Transverse colon (tissue), 4 donors: ENCODE measurements around the gene KIF5A. TPM values are rescaled to one million over a fixed set of nuclear protein-coding genes. Genes with fewer than 3 reads are reported as not detected.

Source experiments
- DNase-seq: peaks from one replicate; pipeline ENCODE4 v3.0.0-alpha.2; 2019
- H3K27ac ChIP-seq, 4 donors: fragments of 200-600 bp; sonication (generic); 2 replicates each; pipeline ENCODE4 v1.5.1; 2016 to 2018; ENCODE audit warnings: inconsistent platforms in 4 of 4
- H3K27me3 ChIP-seq: fragments of 200-600 bp; sonication (generic); 2 replicates; pipeline ENCODE4 v1.5.1; 2017; ENCODE audit warnings: inconsistent platforms
- H3K36me3 ChIP-seq, 4 donors: fragments of 200-600 bp; sonication (generic); 2 replicates each; pipeline ENCODE4 v1.5.1; 2017 to 2019; ENCODE audit warnings: inconsistent platforms in 4 of 4
- H3K4me1 ChIP-seq, 4 donors: fragments of 200-600 bp; sonication (generic); 2 replicates each; pipeline ENCODE4 v1.5.1; 2017 to 2020; ENCODE audit warnings: inconsistent platforms in 4 of 4
- H3K4me3 ChIP-seq, 4 donors: fragments of 200-600 bp; sonication (generic); 1 replicate in 1 of 4; 2 replicates in 3 of 4; pipeline versions ENCODE4 v1.5.1 to v1.6.1; 2017 to 2019; ENCODE audit warnings: inconsistent platforms in 4 of 4
- H3K9me3 ChIP-seq, 2 donors: fragments of 200-600 bp; sonication (generic); 2 replicates each; pipeline ENCODE4 v1.5.1; 2017 to 2019; ENCODE audit warnings: inconsistent platforms in 2 of 2
- EP300 ChIP-seq: sonication (generic); formaldehyde crosslinking; IDR thresholded peaks from one replicate; pipeline ENCODE4 v1.6.1; 2017; ENCODE audit warnings: antibody characterized with exemption, low read depth
- POLR2A ChIP-seq: fragments of 450-650 bp; IDR thresholded peaks from one replicate; pipeline ENCODE4 v1.6.1; 2016; ENCODE audit warnings: antibody characterized with exemption, mild to moderate bottlenecking, moderate library complexity
- POLR2AphosphoS5 ChIP-seq, 3 donors: sonication (generic); formaldehyde crosslinking; IDR thresholded peaks; one replicate each; pipeline ENCODE4 v1.6.1; 2016; ENCODE audit warnings: antibody characterized with exemption in 3 of 3
- WGBS, 2 donors: methylation state at CpG; one replicate each; pipeline ENCODE4 v1.1.5; 2018; ENCODE audit warnings: low coverage in 1 of 2; 5-methylcytosine and 5-hydroxymethylcytosine counted together
- in situ Hi-C, 4 donors: fragments of 200-750 bp; cut with MboI; loops; one replicate each; pipeline versions ENCODE4 v1.15.0 to v1.15.1; 2017; ENCODE audit warnings: low sequenced_read_pairs in 3 of 4, low pct_ligation_motif_present in 1 of 4, low pct_unique_long_range_greater_than_20kb in 1 of 4
- intact Hi-C: fragments of 100-400 bp; cut with DNase I; formaldehyde crosslinking; loops from one replicate; pipeline ENCODE4 v1.15.1; 2023; ENCODE audit warnings: low total_unique reads
- total RNA-seq, 4 donors: library from RNA; depleted of rRNA; stranded (reverse); fragments of >200 nt; gene quantifications; one replicate each; pipeline ENCODE4 v1.1.0, GENCODE V29; 2016
- TF ChIP-seq, protein P1 (sequence below), 5 experiments: fragments of 200-600 bp in 3 of 5; fragments of 450-650 bp in 2 of 5; sonication (generic) in 3 of 5; IDR thresholded peaks; 1 replicate in 2 of 5; 2 replicates in 3 of 5; pipeline ENCODE4 v1.5.1; 2016 to 2017; ENCODE audit warnings: antibody characterized with exemption in 5 of 5, inconsistent platforms in 3 of 5, mild to moderate bottlenecking in 2 of 5, moderate library complexity in 1 of 5

KIF5A gene
- total RNA-seq, 4 donors from 2014 or later = 1.3 to 6.2 (median 1.6) TPM

DNA sequence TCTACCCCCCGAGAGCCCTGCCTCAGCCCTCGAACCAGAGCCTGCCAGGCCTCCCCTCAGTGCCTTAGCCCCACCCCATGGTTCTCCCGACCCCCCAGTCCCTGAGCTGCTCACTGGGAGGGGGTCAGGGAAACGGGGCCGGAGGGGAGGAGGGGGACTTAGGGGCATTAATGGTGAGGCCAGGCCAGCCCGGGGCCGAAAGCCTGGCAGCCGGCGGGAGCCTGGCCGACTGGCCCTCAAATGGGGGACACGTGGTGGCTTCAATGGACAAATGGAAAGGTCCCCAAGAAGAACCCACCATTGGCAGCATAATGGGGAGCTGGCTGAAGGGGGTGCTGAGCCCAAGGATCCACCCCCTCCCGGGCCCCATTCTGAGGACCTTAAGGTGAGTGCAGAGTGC lies 21.7 kb upstream of the KIF5A start:
- H3K4me3 ChIP-seq = no peak overlapping the region
- WGBS, 2 donors = 85 to 92% methylated on average over 9 to 12 of the region's 12 CpGs
- H3K27me3 ChIP-seq = no peaks in the 10 kb centered on the region
- intact Hi-C loops (no loop called here), in situ Hi-C loops (no loop called here)
- peaks cover 13 to 29% (median 22%) of the 10 kb centered on the region in 4 donors for H3K4me1 ChIP-seq
- H3K36me3 ChIP-seq = peaks cover 0 to 61% (median 24%) of the 10 kb centered on the region in 4 donors
- DNase-seq = no peak
- no peaks in the 10 kb centered on the region for H3K9me3 ChIP-seq
- H3K27ac ChIP-seq = no peak overlapping the region
- no peak for TF ChIP-seq POLR2AphosphoS5 (IDR thresholded peaks at IDR 0.05)
- no peak for TF ChIP-seq EP300
- TF ChIP-seq POLR2A = no peak
- TF ChIP-seq, protein P1, sequence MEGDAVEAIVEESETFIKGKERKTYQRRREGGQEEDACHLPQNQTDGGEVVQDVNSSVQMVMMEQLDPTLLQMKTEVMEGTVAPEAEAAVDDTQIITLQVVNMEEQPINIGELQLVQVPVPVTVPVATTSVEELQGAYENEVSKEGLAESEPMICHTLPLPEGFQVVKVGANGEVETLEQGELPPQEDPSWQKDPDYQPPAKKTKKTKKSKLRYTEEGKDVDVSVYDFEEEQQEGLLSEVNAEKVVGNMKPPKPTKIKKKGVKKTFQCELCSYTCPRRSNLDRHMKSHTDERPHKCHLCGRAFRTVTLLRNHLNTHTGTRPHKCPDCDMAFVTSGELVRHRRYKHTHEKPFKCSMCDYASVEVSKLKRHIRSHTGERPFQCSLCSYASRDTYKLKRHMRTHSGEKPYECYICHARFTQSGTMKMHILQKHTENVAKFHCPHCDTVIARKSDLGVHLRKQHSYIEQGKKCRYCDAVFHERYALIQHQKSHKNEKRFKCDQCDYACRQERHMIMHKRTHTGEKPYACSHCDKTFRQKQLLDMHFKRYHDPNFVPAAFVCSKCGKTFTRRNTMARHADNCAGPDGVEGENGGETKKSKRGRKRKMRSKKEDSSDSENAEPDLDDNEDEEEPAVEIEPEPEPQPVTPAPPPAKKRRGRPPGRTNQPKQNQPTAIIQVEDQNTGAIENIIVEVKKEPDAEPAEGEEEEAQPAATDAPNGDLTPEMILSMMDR (IDR thresholded peaks at IDR 0.05) = no peak

DNA sequence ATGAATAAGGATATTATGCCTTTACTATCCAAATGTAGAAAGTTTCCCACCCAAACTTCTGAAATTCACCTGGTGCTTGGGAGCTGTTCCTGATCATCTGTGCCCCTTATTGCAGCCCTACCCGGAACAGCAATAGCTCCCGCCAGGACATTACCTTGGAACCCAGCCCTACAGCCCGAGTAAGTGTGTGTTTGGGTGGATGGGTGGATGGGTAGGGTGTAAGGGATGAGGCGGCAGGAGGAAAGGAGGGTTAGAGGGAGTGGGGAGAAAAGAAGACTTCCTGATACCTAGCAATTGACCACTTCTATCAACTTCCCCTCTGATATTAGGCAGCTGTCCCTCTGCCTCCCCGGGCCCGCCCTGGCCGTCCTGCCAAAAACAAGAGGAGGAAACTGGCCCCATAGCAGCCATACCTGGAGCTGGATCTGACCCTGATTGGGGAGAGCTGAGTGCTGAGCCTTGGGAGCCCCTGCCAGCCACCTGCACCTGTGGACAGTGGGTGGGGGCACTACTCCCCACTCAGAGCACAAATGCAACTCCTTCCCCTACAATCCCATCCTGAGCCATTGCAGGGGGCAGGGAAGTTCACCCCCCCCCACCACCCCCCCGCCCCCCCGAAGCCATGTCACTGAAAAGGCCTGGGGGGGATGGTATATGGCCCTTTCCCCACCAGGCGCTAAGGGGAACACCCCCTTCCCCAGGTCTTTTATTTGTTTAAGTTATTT lies 20.9 kb upstream of the KIF5A start:
- WGBS, 2 donors = 75% methylated on average over 10 of the region's 10 CpGs; no CpG with 5 or more reads in 1 of the 2 donors
- intact Hi-C loops = no loop called here

DNA sequence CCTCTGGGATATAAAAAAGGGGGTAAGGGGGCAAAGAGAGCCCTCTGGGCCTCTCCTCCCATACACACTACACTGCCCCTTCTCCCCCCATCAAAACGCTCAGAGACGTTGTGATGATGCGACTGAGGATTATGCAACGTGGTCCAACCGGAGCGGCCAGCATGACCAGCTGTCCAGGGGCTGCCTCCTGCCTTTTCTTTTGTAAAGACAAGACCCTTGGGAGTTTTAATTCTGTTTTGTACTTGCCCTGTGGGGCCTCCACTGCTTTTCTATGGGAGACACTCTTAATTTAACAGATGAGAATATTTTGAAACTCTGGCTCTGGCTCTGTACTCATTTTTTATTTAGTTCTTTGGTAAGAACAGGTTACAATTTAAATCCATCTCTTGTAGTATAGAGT lies 20.0 kb upstream of the KIF5A start:
- intact Hi-C loops = no loop called here

More for the DNA sequence above, 20.9 kb upstream of the KIF5A start:
- Histone ChIP-seq H3K27me3 (no peaks in the 10 kb centered on the region), H3K9me3 (no peaks in the 10 kb centered on the region), H3K4me1 (peaks cover 9 to 21% (median 14%) of the 10 kb centered on the region in 4 donors), H3K27ac (no peak overlapping the region), H3K4me3 (no peak overlapping the region), H3K36me3 (peaks cover 0 to 68% (median 24%) of the 10 kb centered on the region in 4 donors)
- DNase-seq = no peak
- TF ChIP-seq EP300 (no peak), POLR2AphosphoS5 (IDR thresholded peaks at IDR 0.05) (no peak), POLR2A (no peak)
- TF ChIP-seq, protein P1 (IDR thresholded peaks at IDR 0.05) = no peak
- in situ Hi-C loops = no loop called here

DNA sequence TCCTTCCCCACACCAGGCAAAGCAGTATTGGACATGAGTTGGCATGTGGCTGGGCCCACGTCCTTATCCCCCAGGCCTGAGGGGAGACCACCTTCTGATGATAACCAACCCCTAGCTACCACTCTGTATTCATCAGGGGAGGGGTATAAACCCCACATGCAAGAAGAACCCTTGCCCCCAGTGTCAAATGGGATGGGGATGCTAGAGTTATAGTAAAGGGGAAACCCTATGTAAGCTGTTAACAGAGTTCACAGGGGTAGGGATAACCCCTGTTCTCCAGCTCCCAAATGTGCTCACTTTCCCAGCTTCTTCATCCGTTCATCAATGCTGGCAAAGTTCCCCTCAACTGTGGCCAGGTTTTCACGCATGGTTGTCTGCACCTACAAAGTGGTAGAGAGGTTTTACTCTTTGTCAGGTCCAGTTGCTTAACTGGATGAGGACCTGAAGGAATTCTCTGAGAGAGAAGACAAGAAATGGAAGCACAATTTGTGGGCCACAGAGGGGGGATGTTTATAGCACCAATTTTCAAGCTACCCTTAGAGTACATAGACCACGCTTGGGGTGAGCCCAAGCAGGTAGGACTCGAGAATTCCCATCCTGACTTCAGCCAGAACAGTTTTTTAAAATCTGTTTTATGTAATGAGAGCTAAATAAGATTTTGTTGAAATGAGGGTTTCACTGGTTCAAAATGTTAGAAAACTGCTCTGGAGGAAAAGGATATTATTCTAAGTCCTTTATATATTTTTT lies 19.3 kb upstream of the KIF5A start:
- WGBS, 2 donors = 86% methylated on average over 5 of the region's 5 CpGs; no CpG with 5 or more reads in 1 of the 2 donors
- Histone ChIP-seq H3K27ac (no peak overlapping the region), H3K4me1 (peaks cover 0 to 8% (median 3%) of the 10 kb centered on the region in 4 donors), H3K4me3 (no peak overlapping the region), H3K9me3 (no peaks in the 10 kb centered on the region), H3K27me3 (no peaks in the 10 kb centered on the region), H3K36me3 (peaks cover 0 to 76% (median 29%) of the 10 kb centered on the region in 4 donors)
- in situ Hi-C loops (no loop called here), intact Hi-C loops (no loop called here)
- no peak for TF ChIP-seq EP300
- no peak for TF ChIP-seq POLR2A
- TF ChIP-seq, protein P1 (IDR thresholded peaks at IDR 0.05) = no peak
- no peak for TF ChIP-seq POLR2AphosphoS5 (IDR thresholded peaks at IDR 0.05)
- no peak for DNase-seq

More for the DNA sequence above, 20.0 kb upstream of the KIF5A start:
- Histone ChIP-seq H3K27ac (no peak overlapping the region), H3K4me1 (peaks cover 1 to 12% (median 6%) of the 10 kb centered on the region in 4 donors), H3K9me3 (no peaks in the 10 kb centered on the region), H3K4me3 (no peak overlapping the region), H3K27me3 (no peaks in the 10 kb centered on the region), H3K36me3 (peaks cover 0 to 76% (median 28%) of the 10 kb centered on the region in 4 donors)
- DNase-seq = no peak
- TF ChIP-seq POLR2AphosphoS5 (IDR thresholded peaks at IDR 0.05) (no peak), EP300 (no peak), POLR2A (no peak)
- TF ChIP-seq, protein P1 (IDR thresholded peaks at IDR 0.05) = no peak
- WGBS, 2 donors = 80% methylated on average over 6 of the region's 6 CpGs; no CpG with 5 or more reads in 1 of the 2 donors
- in situ Hi-C loops = no loop called here
